ENCODE measurements around the gene RHOT1.
A peak's percentile ranks its signal among the peaks of the same experiment; 100 is the strongest.
"Not testable (repeated sequence)": the region's sequence is repeated elsewhere in the genome, so short reads cannot be mapped to it uniquely, and the experiment has no call there.

Gene RHOT1

GRCh38 chr17:32258383-32259140 lies 116.3 kb downstream of the RHOT1 start:
- DNase-seq (ENCODE audit: low read depth, low spot score): no peak
- H3K9ac ChIP-seq (ENCODE audit: insufficient read length, low read depth): no peak overlapping the region
- no peak for TF ChIP-seq SUZ12 (IDR thresholded peaks at IDR 0.05; ENCODE audit: extremely low read depth, insufficient read depth, insufficient read length)
- no peak for TF ChIP-seq ZNF274 (IDR thresholded peaks at IDR 0.05; ENCODE audit: low read depth, low read length)
- TF ChIP-seq YY1 (IDR thresholded peaks at IDR 0.05; ENCODE audit: insufficient read depth, insufficient read length): no peak
- H3K9me3 ChIP-seq (ENCODE audit: insufficient read depth, low read length): no peaks in the 10 kb centered on the region
- no peak overlapping the region for H3K4me3 ChIP-seq (ENCODE audit: insufficient read length, low read depth)
- H3K27me3 ChIP-seq (ENCODE audit: insufficient read depth, insufficient read length): no peaks in the 10 kb centered on the region
- H3K4me1 ChIP-seq (ENCODE audit: insufficient read depth, insufficient read length): peaks cover 12% of the 10 kb centered on the region
- no peaks in the 10 kb centered on the region for H3K36me3 ChIP-seq (ENCODE audit: insufficient read depth, insufficient read length, low read length)

DNA sequence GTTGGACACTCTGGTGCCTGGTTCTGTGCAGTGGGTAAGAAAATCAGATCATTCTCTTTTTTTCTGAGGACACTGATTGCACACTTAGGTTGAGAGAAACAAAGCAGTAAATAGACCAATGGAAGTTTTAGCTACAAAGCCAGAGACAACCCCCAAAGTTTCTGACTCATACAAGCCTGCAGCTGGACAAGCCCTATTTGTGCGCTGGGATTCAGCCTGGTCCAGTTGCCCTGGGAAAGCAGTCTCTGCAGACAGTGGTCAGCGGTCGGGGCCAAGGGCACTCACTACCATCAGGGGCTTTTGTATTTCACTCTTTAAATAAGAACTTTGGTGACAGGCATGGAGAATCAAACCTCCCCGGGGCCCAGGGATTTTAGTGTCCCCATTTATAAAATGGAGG lies 117.3 kb downstream of the RHOT1 start:
- Histone ChIP-seq H3K27me3 (ENCODE audit: insufficient read depth, insufficient read length) (peaks cover 3% of the 10 kb centered on the region), H3K9ac (ENCODE audit: insufficient read length, low read depth) (no peak overlapping the region), H3K4me1 (ENCODE audit: insufficient read depth, insufficient read length) (peaks cover 15% of the 10 kb centered on the region), H3K36me3 (ENCODE audit: insufficient read depth, insufficient read length, low read length) (no peaks in the 10 kb centered on the region), H3K9me3 (ENCODE audit: insufficient read depth, low read length) (no peaks in the 10 kb centered on the region), H3K4me3 (ENCODE audit: insufficient read length, low read depth) (no peak overlapping the region)
- no peak for DNase-seq (ENCODE audit: low read depth, low spot score)
- no peak for TF ChIP-seq SUZ12 (IDR thresholded peaks at IDR 0.05; ENCODE audit: extremely low read depth, insufficient read depth, insufficient read length)
- no peak for TF ChIP-seq YY1 (IDR thresholded peaks at IDR 0.05; ENCODE audit: insufficient read depth, insufficient read length)
- TF ChIP-seq ZNF274 (IDR thresholded peaks at IDR 0.05; ENCODE audit: low read depth, low read length): no peak

DNA sequence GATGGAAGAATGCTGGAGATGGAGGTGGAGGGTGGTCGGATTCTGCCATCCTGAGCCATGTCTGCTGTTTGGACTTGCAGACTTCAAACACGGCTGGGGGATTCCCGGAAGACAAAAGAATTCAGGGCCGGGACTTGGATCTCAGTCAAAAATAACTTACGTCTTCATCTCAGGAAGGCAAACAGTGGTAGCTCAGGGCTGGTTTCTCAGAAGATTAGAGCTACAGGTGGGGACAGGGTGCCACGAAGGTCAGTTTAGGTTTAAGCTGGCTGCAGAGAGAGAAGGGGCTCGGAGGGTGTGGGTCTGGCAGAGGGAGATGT lies 119.1 kb downstream of the RHOT1 start:
- H3K4me1 ChIP-seq (ENCODE audit: insufficient read depth, insufficient read length): peaks cover 15% of the 10 kb centered on the region
- H3K4me3 ChIP-seq (ENCODE audit: insufficient read length, low read depth): no peak overlapping the region
- H3K36me3 ChIP-seq (ENCODE audit: insufficient read depth, insufficient read length, low read length): no peaks in the 10 kb centered on the region
- H3K9ac ChIP-seq (ENCODE audit: insufficient read length, low read depth): no peak overlapping the region
- no peaks in the 10 kb centered on the region for H3K9me3 ChIP-seq (ENCODE audit: insufficient read depth, low read length)
- peaks cover 12% of the 10 kb centered on the region for H3K27me3 ChIP-seq (ENCODE audit: insufficient read depth, insufficient read length)
- no peak for DNase-seq (ENCODE audit: low read depth, low spot score)
- no peak for TF ChIP-seq YY1 (IDR thresholded peaks at IDR 0.05; ENCODE audit: insufficient read depth, insufficient read length)

DNA sequence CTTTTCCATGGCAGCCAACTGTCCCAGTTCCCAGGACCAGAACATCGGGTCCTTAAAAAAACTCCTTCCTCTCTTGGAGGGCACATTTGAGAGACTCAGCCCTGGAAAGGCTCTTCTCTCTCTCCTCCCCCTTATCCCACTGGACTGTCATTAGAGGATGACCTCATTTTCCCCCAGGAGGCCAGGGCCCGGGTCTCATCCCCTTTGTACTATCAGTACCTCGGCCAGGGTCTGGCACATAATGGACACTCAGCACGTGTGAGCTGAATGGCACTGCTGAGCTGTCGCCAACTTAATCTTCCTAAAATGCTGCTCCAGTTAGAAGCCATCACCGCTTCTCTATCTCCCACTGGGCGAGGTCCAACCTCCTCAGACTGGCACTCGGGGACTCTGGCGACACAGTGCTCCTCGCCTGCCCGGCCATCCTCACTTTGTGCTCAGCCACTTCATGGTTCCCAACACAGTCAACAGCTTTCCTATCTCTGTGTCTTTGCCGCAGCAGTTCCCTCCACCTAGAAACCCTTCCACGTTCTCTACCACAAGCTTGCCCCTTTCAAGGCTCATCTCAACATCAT lies 119.7 kb downstream of the RHOT1 start:
- DNase-seq (ENCODE audit: low read depth, low spot score): no peak
- H3K4me3 ChIP-seq (ENCODE audit: insufficient read length, low read depth): no peak overlapping the region
- no peak overlapping the region for H3K9ac ChIP-seq (ENCODE audit: insufficient read length, low read depth)
- H3K9me3 ChIP-seq (ENCODE audit: insufficient read depth, low read length): no peaks in the 10 kb centered on the region
- peaks cover 11% of the 10 kb centered on the region for H3K4me1 ChIP-seq (ENCODE audit: insufficient read depth, insufficient read length)
- TF ChIP-seq ZNF274 (IDR thresholded peaks at IDR 0.05; ENCODE audit: low read depth, low read length) (no peak), YY1 (IDR thresholded peaks at IDR 0.05; ENCODE audit: insufficient read depth, insufficient read length) (no peak), SUZ12 (IDR thresholded peaks at IDR 0.05; ENCODE audit: extremely low read depth, insufficient read depth, insufficient read length) (no peak)
- H3K27me3 ChIP-seq (ENCODE audit: insufficient read depth, insufficient read length): peaks cover 12% of the 10 kb centered on the region
- no peaks in the 10 kb centered on the region for H3K36me3 ChIP-seq (ENCODE audit: insufficient read depth, insufficient read length, low read length)

GRCh38 chr17:32263515-32263914 lies 121.2 kb downstream of the RHOT1 start:
- Histone ChIP-seq H3K4me1 (ENCODE audit: insufficient read depth, insufficient read length) (peaks cover 11% of the 10 kb centered on the region), H3K27me3 (ENCODE audit: insufficient read depth, insufficient read length) (peaks cover 18% of the 10 kb centered on the region), H3K9ac (ENCODE audit: insufficient read length, low read depth) (peak overlapping the region; percentile 17)
- H3K9me3 ChIP-seq (ENCODE audit: insufficient read depth, low read length); DNase-seq (ENCODE audit: low read depth, low spot score); H3K4me3 ChIP-seq (ENCODE audit: insufficient read length, low read depth); H3K36me3 ChIP-seq (ENCODE audit: insufficient read depth, insufficient read length, low read length): not testable (repeated sequence)

DNA sequence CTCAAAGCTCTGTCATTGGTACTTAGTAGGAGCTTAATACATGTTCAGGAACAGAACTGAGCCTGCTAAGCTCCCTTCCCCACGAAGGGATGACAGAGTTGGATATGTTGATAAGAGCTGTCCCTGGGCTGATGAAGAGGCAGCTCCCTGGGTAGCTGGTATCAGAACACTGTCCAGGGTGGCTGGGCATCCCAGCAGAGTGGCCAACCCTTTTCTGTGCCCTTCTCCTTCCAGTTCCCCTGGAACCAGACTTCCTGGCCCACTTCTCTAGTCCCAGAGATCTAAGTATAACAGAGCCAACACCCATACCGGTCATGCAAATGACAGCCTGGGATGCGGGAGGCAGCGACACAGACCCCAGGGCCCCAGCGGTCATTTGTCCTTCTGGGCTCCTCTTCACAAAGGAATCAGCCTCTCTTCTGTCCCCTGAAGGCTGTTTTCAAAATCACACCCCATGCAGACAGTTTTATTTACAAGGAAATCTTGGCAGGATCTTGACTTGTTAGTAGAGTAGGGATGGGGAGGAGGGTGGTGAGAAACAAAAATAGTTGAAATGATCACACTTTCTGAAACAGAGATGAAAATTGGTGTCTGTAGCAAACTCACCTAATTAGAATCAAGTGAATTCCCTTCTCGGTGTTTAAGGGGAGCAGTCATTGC lies 122.0 kb downstream of the RHOT1 start:
- H3K4me3 ChIP-seq (ENCODE audit: insufficient read length, low read depth): peak overlapping the region; percentile 37

GRCh38 chr17:32264823-32265191 lies 122.5 kb downstream of the RHOT1 start:
- Histone ChIP-seq H3K9ac (ENCODE audit: insufficient read length, low read depth) (peak overlapping the region; percentile 77), H3K9me3 (ENCODE audit: insufficient read depth, low read length) (no peaks in the 10 kb centered on the region), H3K36me3 (ENCODE audit: insufficient read depth, insufficient read length, low read length) (no peaks in the 10 kb centered on the region), H3K4me1 (ENCODE audit: insufficient read depth, insufficient read length) (peaks cover 9% of the 10 kb centered on the region), H3K27me3 (ENCODE audit: insufficient read depth, insufficient read length) (peaks cover 18% of the 10 kb centered on the region), H3K4me3 (ENCODE audit: insufficient read length, low read depth) (peak overlapping the region; percentile 37)
- DNase-seq (ENCODE audit: low read depth, low spot score): no peak
- TF ChIP-seq SUZ12 (IDR thresholded peaks at IDR 0.05; ENCODE audit: extremely low read depth, insufficient read depth, insufficient read length): no peak
- TF ChIP-seq ZNF274 (IDR thresholded peaks at IDR 0.05; ENCODE audit: low read depth, low read length): no peak
- no peak for TF ChIP-seq YY1 (IDR thresholded peaks at IDR 0.05; ENCODE audit: insufficient read depth, insufficient read length)

More for the DNA sequence above, 122.0 kb downstream of the RHOT1 start:
- no peaks in the 10 kb centered on the region for H3K36me3 ChIP-seq (ENCODE audit: insufficient read depth, insufficient read length, low read length)
- TF ChIP-seq SUZ12 (IDR thresholded peaks at IDR 0.05; ENCODE audit: extremely low read depth, insufficient read depth, insufficient read length) (no peak), ZNF274 (IDR thresholded peaks at IDR 0.05; ENCODE audit: low read depth, low read length) (no peak), YY1 (IDR thresholded peaks at IDR 0.05; ENCODE audit: insufficient read depth, insufficient read length) (no peak)
- H3K4me1 ChIP-seq (ENCODE audit: insufficient read depth, insufficient read length): peaks cover 9% of the 10 kb centered on the region
- no peak for DNase-seq (ENCODE audit: low read depth, low spot score)
- no peaks in the 10 kb centered on the region for H3K9me3 ChIP-seq (ENCODE audit: insufficient read depth, low read length)
- peaks cover 18% of the 10 kb centered on the region for H3K27me3 ChIP-seq (ENCODE audit: insufficient read depth, insufficient read length)
- peak overlapping the region; percentile 17 for H3K9ac ChIP-seq (ENCODE audit: insufficient read length, low read depth)

Measured in NT2/D1 (cell line).